GM12878 (cell line): Measurements from ENCODE around the gene OPA1. TPM values are rescaled to one million over a fixed set of nuclear protein-coding genes. Genes with fewer than 3 reads are reported as not detected.

ENCODE experiments used
- FOS ChIP-seq: IDR thresholded peaks from 3 replicates; pipeline ENCODE4 v1.6.1; 2011; ENCODE audit warnings: borderline replicate concordance; ENCODE audit not compliant: insufficient read length; ENCODE audit errors: extremely low read depth
- HDAC6 ChIP-seq: fragments of 200-600 bp; sonication (generic); IDR thresholded peaks from one replicate; pipeline ENCODE4 v1.8.0; 2017; ENCODE audit warnings: antibody characterized with exemption; ENCODE audit not compliant: unreplicated experiment
- IRF4 ChIP-seq: IDR thresholded peaks from 2 replicates; pipeline ENCODE4 v1.6.1; 2011; ENCODE audit warnings: low read depth, low read length
- JUNB ChIP-seq: IDR thresholded peaks from 2 replicates; pipeline ENCODE4 v1.6.1; 2016; ENCODE audit warnings: antibody characterized with exemption, mild to moderate bottlenecking
- MXI1 ChIP-seq: fragments of 150-350 bp; IDR thresholded peaks from 2 replicates; pipeline ENCODE4 v1.6.1; 2011; ENCODE audit warnings: low read depth, mild to moderate bottlenecking, inconsistent platforms, low read length, improper control_type of control experiment
- PML ChIP-seq: IDR thresholded peaks from 2 replicates; pipeline ENCODE4 v1.6.1; 2012; ENCODE audit warnings: low read length, inconsistent platforms
- polyA plus RNA-seq, 11 experiments: library from polyadenylated mRNA; depleted of rRNA in 4 of 11; unstranded in 6 of 11; stranded (reverse) in 5 of 11; fragments of >200 nt; fragmentation: Nextera tagmentation in 4 of 11; fragmentation: Illumina TruSeq in 1 of 11; extraction: Ambion mirVana in 4 of 11; extraction: Trizol in 1 of 11; gene quantifications; 1 replicate in 1 of 11; 2 replicates in 10 of 11; pipeline versions ENCODE4 v1.2.1 to v1.2.3, GENCODE V29; 2011 to 2016; ENCODE audit warnings: inconsistent platforms in 2 of 11, missing spikeins in 2 of 11, low read depth in 1 of 11
- small RNA-seq: library from RNA; depleted of rRNA; stranded (forward); fragments of <200 nt; gene quantifications from one replicate; pipeline ENCODE3, GENCODE V24; 2014
- total RNA-seq, 4 experiments: library from RNA; depleted of rRNA in 3 of 4; stranded (reverse); fragments of >200 nt in 3 of 4; fragmentation: Illumina TruSeq in 1 of 4; extraction: Trizol in 1 of 4; gene quantifications; 2 replicates each; pipeline versions ENCODE4 v1.2.1 to v1.2.3, GENCODE V29; 2013 to 2021
- TF ChIP-seq, protein P1 (sequence below): IDR thresholded peaks from 2 replicates; pipeline ENCODE4 v1.6.1; 2012; ENCODE audit warnings: low read depth, low read length, improper control_type of control experiment
- TF ChIP-seq, protein P2 (sequence below): fragments of 450-650 bp; IDR thresholded peaks from 2 replicates; pipeline ENCODE4 v1.6.1; 2014; ENCODE audit warnings: mild to moderate bottlenecking

Gene OPA1
- total and polyA plus RNA-seq, 10 of the 15 experiments (the other 5 are each of a cell fraction or from before 2014, with no cell fraction given): 14.7 to 108 (median 59.3) TPM

DNA sequence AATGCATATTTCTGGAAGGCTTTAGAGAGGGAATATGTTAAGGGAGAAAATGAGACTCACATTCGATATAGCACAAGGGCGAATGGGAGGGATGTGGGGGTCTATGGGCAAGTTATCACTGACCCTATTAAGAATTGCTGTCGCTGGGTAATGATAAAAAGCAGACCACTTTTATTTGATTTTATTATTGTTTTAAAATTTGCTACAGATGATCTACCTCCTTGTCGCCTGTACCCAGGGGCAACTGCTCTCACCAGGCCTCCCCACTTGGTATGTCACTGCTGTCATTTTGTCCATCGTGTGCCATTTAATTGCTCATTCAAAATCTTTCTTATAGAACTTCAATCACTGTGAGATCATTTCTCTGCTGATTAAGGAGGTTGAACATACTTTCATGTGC, 153.8 kb downstream of the OPA1 start (continued):
- TF ChIP-seq FOS (no peak), MXI1 (no peak), IRF4 (no peak), HDAC6 (no peak), JUNB (no peak), PML (no peak)
- TF ChIP-seq, protein P1, sequence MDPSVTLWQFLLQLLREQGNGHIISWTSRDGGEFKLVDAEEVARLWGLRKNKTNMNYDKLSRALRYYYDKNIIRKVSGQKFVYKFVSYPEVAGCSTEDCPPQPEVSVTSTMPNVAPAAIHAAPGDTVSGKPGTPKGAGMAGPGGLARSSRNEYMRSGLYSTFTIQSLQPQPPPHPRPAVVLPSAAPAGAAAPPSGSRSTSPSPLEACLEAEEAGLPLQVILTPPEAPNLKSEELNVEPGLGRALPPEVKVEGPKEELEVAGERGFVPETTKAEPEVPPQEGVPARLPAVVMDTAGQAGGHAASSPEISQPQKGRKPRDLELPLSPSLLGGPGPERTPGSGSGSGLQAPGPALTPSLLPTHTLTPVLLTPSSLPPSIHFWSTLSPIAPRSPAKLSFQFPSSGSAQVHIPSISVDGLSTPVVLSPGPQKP: no peak
- TF ChIP-seq, protein P2, sequence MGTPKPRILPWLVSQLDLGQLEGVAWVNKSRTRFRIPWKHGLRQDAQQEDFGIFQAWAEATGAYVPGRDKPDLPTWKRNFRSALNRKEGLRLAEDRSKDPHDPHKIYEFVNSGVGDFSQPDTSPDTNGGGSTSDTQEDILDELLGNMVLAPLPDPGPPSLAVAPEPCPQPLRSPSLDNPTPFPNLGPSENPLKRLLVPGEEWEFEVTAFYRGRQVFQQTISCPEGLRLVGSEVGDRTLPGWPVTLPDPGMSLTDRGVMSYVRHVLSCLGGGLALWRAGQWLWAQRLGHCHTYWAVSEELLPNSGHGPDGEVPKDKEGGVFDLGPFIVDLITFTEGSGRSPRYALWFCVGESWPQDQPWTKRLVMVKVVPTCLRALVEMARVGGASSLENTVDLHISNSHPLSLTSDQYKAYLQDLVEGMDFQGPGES: no peak

Small RNA genes lying within 50 kb of the gene (small RNA-seq; reads per million reads assigned to genes)
- gene RF00019 (not detected), gene RN7SL447P (not detected)

Other genes with a start within 250 kb of the OPA1 start
- not detected in 2 replicates for gene ATP13A5, start 214.5 kb upstream of the OPA1 start, total RNA-seq (2014; rRNA removed)
- not detected in 2 replicates for gene ATP13A5, start 214.5 kb upstream of the OPA1 start, total RNA-seq (2014; rRNA removed; fragmentation: Illumina TruSeq; extraction: Trizol)
- gene ATP13A5, start 214.5 kb upstream of the OPA1 start, total RNA-seq (2021): not detected in 2 replicates
- gene ATP13A5, start 214.5 kb upstream of the OPA1 start, polyA plus RNA-seq (2011; rRNA removed): 0.01 TPM in 1 of 2 replicates, not detected in the other
- gene ATP13A5, start 214.5 kb upstream of the OPA1 start, polyA plus RNA-seq (2014; fragmentation: Illumina TruSeq; extraction: Trizol): not detected in 2 replicates
- gene ATP13A5, start 214.5 kb upstream of the OPA1 start, polyA plus RNA-seq (2014; fragmentation: Nextera tagmentation; extraction: Ambion mirVana): not detected
- not detected in 2 replicates for gene ATP13A5, start 214.5 kb upstream of the OPA1 start, polyA plus RNA-seq (2014; rRNA removed)
- gene ATP13A5, start 214.5 kb upstream of the OPA1 start, polyA plus RNA-seq (2016; fragmentation: Nextera tagmentation; extraction: Ambion mirVana): not detected
- 0.49 and 1.4 TPM in 2 replicates for gene ATP13A4, start 38.3 kb upstream of the OPA1 start, total RNA-seq (2014; rRNA removed)
- 0.78 and 1.3 TPM in 2 replicates for gene ATP13A4, start 38.3 kb upstream of the OPA1 start, total RNA-seq (2014; rRNA removed; fragmentation: Illumina TruSeq; extraction: Trizol)
- 1.0 TPM in 2 replicates for gene ATP13A4, start 38.3 kb upstream of the OPA1 start, total RNA-seq (2021)
- 1.7 and 1.9 TPM in 2 replicates for gene ATP13A4, start 38.3 kb upstream of the OPA1 start, polyA plus RNA-seq (2011; rRNA removed)
- 1.00 and 1.2 TPM in 2 replicates for gene ATP13A4, start 38.3 kb upstream of the OPA1 start, polyA plus RNA-seq (2014; fragmentation: Illumina TruSeq; extraction: Trizol)
- gene ATP13A4, start 38.3 kb upstream of the OPA1 start, polyA plus RNA-seq (2014; fragmentation: Nextera tagmentation; extraction: Ambion mirVana): under 1 TPM; 0.29 to 0.75 TPM
- 0.37 and 1.1 TPM in 2 replicates for gene ATP13A4, start 38.3 kb upstream of the OPA1 start, polyA plus RNA-seq (2014; rRNA removed)
- gene ATP13A4, start 38.3 kb upstream of the OPA1 start, polyA plus RNA-seq (2016; fragmentation: Nextera tagmentation; extraction: Ambion mirVana): under 1 TPM in 1 of 2 experiments, not detected in 1; 0.86 TPM